Gastrocnemius medialis (tissue), 4 donors: ENCODE measurements around the gene PARD6A.
A peak's percentile ranks its signal among the peaks of the same experiment; 100 is the strongest.

Source experiments
- POLR2A ChIP-seq, 2 donors: fragments of 450-650 bp; IDR thresholded peaks; one replicate each; pipeline ENCODE4 v1.6.1; 2017; ENCODE audit warnings: antibody characterized with exemption in 2 of 2, mild to moderate bottlenecking in 2 of 2, moderate library complexity in 2 of 2
- TF ChIP-seq, protein P1 (sequence below), 5 experiments: fragments of 450-650 bp in 3 of 5; fragments of 200-600 bp in 2 of 5; sonication (generic) in 2 of 5; IDR thresholded peaks in 4 of 5; conservative IDR thresholded peaks in 1 of 5; 1 replicate in 4 of 5; 2 replicates in 1 of 5; pipeline ENCODE4 v1.5.1; 2016 to 2019; ENCODE audit warnings: antibody characterized with exemption in 5 of 5, mild to moderate bottlenecking in 3 of 5, moderate library complexity in 3 of 5

DNA sequence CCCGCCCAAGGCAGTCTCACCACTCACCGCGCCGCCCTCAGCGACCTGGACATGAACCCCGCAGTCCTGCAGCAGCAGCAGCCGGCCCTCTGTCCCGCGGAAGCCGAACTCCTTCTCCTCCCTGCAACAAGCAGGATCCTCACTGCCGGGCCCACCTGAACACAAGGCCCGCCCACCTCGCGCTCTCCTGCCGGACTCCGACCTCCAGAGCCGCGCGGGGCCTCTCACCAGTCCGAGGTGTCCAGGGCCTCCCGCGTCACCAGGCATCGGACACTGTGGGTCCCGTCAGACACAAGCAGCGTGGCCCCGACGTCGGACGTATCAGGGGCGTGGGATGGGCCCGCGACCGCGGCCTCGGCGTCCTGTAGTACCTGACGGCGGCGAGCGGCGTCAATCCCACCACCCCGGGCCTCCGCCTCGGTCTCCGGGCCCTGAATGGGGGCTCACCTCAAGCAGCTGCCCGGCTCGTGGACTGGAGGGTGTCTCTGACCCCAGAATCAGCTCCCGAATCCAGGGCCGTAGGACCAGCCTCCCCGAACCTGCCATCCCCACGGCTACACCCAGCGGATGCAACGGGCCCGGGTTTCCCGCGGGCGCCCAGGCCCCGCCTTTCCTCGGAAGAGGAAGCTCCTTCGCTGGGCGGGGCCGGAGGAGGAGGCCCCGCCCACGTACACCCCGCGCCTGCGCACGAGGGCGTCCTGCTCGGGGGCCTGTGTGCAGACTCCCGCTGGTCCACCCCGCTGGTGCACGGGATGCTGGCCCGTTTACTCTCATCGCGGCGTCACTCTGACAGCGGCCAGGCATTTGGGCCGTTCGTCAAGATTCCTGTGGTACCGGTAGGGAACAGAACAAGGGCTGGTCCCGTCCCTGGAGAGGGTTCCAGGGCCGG is 841 bp upstream of the PARD6A start, which contains the start of gene ACD:
- peak; percentile 75 to 83 for TF ChIP-seq POLR2A (IDR thresholded peaks at IDR 0.05)
- TF ChIP-seq, protein P1, sequence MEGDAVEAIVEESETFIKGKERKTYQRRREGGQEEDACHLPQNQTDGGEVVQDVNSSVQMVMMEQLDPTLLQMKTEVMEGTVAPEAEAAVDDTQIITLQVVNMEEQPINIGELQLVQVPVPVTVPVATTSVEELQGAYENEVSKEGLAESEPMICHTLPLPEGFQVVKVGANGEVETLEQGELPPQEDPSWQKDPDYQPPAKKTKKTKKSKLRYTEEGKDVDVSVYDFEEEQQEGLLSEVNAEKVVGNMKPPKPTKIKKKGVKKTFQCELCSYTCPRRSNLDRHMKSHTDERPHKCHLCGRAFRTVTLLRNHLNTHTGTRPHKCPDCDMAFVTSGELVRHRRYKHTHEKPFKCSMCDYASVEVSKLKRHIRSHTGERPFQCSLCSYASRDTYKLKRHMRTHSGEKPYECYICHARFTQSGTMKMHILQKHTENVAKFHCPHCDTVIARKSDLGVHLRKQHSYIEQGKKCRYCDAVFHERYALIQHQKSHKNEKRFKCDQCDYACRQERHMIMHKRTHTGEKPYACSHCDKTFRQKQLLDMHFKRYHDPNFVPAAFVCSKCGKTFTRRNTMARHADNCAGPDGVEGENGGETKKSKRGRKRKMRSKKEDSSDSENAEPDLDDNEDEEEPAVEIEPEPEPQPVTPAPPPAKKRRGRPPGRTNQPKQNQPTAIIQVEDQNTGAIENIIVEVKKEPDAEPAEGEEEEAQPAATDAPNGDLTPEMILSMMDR (IDR thresholded peaks at IDR 0.05 in 4 of 5, conservative IDR thresholded peaks at IDR 0.05 in 1 of 5): no peak
